Superior temporal gyrus (tissue), 1 donor: ENCODE data around the gene ADGRF5.

Experiments
- DNase-seq: peaks from one replicate; pipeline ENCODE4 v3.0.0-alpha.2; 2016; ENCODE audit errors: extremely low spot score

ADGRF5 gene, protein sequence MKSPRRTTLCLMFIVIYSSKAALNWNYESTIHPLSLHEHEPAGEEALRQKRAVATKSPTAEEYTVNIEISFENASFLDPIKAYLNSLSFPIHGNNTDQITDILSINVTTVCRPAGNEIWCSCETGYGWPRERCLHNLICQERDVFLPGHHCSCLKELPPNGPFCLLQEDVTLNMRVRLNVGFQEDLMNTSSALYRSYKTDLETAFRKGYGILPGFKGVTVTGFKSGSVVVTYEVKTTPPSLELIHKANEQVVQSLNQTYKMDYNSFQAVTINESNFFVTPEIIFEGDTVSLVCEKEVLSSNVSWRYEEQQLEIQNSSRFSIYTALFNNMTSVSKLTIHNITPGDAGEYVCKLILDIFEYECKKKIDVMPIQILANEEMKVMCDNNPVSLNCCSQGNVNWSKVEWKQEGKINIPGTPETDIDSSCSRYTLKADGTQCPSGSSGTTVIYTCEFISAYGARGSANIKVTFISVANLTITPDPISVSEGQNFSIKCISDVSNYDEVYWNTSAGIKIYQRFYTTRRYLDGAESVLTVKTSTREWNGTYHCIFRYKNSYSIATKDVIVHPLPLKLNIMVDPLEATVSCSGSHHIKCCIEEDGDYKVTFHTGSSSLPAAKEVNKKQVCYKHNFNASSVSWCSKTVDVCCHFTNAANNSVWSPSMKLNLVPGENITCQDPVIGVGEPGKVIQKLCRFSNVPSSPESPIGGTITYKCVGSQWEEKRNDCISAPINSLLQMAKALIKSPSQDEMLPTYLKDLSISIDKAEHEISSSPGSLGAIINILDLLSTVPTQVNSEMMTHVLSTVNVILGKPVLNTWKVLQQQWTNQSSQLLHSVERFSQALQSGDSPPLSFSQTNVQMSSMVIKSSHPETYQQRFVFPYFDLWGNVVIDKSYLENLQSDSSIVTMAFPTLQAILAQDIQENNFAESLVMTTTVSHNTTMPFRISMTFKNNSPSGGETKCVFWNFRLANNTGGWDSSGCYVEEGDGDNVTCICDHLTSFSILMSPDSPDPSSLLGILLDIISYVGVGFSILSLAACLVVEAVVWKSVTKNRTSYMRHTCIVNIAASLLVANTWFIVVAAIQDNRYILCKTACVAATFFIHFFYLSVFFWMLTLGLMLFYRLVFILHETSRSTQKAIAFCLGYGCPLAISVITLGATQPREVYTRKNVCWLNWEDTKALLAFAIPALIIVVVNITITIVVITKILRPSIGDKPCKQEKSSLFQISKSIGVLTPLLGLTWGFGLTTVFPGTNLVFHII (N-terminal part only)

DNA sequence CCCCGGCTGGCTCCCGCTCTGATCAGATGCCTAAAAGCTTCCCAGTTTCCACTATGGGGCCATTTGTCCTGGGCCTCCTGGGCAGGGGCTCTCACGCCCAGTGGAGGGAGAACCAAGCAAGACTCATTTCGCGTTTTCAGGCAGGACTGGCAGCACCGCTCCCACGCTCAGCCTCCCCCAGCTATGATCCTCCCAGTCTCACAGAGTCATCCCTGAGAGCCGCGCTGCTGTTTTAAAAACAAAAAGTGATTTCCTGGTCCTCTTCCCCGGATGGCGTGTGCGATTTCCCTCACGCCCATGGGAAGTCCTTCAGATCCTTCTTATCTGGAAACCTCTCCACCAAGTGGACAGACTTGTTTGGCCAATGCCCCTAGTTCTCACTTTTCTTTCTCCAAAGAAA, at the start of gene ADGRF5:
ADGRF5 (minus strand) TSS at position 208 of the 400 bp plus-strand sequence. CDS start 15,176 bp downstream, outside the sequence.
- no peak for DNase-seq

DNA sequence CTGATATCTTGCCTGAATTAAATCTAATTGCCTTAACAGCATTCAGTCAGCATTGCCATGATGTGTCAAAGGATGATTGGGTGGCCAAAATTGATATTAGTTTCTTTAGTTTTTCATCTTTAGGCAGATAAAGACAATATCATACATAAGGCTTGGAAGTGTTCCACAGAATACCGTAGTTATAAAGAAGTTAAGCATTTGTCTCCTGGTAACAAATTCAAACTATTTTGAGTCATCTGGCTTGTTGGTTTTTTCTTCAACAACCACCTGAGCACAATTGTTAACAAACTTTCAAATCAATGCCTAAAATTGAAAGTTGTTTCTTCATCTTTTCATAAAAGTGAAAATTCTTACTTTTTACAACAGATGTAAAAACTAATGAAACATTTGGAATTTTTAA, 47.5 kb upstream of the ADGRF5 start:
- DNase-seq, result no peak

DNA sequence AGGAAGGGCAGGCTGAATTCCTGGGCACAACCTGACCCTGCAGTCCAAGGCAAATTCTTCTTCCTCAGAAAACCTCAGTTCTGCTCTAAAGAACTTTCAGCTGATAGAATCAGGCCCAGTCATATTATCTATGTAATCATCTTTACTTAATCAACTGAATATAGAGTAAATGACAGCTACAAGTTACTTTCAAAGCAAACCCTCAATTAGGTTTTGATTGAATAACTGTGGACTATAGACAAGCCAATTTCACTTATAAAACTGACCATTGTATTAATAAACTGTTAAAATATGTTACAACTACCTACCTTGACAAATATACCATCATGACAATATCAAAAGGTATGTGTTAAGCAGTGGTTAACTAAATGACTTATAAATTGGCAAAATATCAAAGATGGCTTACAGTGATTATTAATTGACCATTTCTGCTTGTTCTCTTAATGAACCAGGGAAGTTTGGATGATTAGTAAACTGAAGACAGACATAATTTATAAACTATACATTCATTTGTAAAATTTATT, 46.1 kb upstream of the ADGRF5 start:
- no peak for DNase-seq

DNA sequence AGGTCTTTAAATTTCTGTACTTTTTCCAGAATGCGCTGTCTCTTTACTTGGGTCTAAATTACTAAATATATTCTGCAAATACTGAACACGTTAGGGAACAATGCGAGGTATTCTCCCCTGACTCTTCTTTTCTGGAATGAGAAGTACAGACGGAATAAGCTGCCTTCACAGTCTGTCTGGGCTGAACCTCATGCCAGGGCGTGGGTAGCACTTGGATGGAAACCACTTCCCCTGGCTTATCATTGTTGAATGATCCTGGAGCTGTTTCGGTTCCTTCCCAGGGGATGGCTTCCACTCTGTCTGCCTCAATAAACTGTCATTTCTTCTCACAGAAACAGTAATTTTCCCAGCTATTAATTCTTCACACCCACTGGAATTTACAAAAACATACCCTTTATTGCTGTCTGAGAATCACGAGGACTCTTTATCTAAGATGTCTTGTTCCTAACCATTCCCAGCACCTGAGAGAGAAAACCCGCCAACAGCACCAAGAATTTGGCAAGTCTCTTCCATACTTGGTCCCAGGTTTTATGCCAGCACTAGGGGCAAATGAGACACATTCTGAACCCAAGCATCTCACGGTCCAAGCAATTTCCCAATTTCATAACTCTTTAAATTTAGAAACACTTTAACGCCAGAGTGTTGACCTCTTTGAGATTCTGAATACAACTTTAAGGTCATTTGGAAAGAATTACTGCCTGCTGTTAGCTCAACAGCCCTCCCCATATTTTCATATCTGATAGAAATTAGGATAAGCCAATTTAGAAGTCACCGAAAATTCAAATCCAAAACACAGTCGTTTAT, 43.2 kb upstream of the ADGRF5 start:
- DNase-seq, result no peak

DNA sequence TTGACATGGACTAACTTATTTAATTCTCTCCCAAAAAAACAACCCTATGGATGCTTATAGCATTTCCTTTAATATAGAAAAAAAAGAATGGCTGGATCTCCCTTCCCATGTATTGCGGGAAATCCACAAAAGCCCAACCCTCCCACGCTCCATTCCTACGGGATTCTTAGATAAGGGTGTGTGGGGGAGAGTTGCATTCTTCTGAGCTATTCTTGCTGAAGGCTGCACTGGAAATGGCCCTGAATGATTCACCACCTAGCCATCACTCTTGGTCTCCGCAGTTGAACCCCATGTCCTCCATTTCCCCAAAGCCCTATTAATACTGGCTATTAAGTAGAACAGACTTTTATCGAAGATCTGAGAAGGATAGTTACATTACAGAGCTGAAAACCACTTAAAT, 41.9 kb upstream of the ADGRF5 start:
- DNase-seq, result no peak

DNA sequence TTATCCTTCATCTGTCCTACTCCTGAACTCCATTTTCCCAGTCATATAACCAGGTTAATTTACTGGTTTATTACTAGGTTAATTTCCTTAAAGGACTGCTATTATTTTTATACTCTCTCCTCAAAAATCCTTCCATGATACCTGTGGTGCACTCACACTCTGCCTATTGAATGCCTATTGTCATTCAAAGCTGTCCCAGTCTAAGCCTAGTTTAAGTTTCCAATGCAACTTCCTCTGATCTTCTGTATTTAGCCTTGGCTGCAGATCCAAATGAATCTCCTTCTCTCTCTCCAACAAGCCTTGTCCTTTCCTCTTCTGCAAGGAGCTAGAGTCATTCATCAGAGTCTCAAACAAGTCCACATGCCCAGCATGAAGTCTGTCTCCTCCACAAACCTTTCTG, 41.3 kb upstream of the ADGRF5 start:
- no peak for DNase-seq

DNA sequence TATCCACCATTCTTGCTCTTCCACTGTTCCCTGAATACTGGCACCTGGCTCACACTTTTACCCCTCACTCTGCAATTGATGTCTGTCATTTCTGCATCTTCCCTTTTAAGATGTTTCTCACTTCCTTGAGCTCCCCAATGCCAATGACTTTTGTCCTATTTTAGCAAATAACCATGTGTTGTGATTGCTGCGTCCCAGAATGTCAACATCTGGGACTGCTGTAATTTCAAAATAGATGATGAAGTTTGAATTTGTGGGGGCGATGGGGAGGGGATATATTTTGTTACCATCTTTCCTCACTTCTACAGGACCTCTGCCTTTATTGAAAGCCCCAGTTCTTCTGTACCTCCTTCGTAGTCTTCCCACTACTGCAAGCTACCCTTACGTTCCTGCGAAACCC, 40.0 kb upstream of the ADGRF5 start:
- DNase-seq, result no peak

DNA sequence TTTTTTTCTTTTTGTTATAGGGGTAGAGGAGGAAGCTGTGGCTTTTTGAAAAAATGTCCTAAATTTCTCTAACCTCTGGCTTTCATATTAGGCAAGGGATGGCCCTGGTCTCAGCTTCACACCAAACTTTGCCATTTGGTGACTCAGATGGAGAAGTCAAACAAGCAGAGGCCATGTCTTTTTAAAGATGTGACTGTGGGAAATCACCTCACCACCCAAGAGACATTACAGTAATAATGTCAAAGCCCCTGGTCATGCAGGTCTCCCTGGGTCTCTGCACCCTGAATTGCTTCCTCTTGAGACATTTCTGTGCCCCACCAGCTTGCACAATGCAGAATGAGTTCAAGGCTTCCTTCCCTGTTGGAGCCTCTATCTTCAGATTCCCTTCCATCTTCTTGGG, 39.5 kb upstream of the ADGRF5 start:
- no peak for DNase-seq

DNA sequence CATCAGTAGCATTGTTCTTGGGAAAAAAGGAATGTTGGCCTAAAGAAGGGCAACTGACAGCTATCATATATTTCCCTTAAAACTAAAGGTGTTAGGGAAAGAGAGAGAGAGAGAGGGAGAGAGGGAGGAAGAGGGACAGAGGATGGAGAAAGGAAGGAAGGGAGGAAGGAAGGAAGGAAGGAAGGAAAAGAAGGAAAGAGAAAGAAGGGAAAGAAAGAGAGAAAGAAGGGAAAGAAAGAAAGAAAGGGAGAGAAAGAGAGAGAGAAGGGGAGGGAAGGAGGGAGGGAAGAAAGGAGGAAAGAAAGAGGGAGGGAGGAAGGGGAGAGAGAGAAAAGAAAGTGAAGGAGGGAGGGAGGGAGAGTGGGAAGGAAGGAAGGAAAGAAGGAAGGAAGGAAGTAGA, 37.7 kb upstream of the ADGRF5 start:
- no peak for DNase-seq

DNA sequence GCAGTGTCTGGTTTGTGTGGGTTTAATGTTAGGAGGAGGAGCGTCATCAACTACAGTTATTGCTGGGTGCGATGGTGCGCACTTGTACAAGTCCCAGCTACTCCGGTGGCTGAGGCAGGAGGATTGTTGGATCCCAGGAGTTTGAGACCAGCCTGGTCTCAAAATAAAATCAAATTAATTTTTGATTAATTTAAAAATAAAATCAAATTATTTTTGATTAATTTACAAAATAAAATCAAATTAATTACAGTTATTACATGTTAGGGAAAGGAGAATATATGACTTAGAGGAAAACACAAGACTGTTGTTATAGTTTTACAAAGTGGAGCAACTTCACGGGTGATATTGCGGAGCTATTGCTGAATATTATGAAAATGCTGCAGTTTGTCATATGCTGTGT, 34.7 kb upstream of the ADGRF5 start:
- DNase-seq, result no peak

DNA sequence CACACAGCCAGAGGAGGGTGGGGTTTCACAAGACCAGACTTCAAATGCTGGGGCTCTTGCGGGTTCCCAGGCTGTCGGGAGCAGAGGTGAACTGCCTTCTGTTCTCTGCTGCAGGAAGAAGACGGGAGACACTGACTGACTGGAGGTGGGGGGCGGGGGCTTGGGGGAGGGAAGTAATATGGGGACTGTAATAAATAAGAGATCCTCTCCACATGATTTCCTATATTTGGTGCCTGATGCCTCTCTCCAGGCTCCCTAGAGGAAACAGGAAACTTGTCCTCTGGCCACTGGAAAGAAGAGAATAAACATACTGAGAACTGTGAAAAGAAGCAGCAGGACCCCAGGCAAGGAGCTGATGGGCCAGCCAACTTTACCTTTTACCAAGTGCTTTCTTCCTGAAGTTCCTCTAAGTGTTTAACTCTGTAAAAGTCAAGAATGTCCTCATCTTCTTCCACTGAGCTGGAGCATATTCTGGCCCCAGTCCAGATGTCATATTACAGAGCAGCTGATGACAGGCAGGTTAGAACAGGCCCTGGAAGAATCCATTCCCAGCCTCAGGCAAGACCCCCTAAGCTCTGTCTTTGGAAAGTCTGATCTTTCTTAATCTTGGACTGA, 33.2 kb upstream of the ADGRF5 start:
- DNase-seq, result no peak

DNA sequence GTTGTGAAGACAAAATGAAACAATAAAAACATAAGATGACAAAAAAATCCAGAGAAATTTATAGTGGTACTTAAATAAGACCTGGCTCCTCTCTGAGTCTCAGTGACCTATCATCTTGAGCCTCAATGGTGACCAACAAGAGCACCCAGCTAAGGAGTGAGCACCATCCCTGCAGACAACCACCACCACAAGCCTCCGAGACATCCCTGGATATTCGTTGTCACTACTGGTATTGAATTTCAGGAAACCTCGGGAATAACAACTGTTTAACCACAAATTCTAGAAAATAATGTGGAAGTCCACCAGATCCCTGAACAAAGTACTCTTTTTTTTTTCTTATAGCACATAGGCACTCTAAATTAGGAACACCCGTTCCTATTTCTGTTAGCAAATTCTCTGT, 32.2 kb upstream of the ADGRF5 start:
- DNase-seq, result no peak

DNA sequence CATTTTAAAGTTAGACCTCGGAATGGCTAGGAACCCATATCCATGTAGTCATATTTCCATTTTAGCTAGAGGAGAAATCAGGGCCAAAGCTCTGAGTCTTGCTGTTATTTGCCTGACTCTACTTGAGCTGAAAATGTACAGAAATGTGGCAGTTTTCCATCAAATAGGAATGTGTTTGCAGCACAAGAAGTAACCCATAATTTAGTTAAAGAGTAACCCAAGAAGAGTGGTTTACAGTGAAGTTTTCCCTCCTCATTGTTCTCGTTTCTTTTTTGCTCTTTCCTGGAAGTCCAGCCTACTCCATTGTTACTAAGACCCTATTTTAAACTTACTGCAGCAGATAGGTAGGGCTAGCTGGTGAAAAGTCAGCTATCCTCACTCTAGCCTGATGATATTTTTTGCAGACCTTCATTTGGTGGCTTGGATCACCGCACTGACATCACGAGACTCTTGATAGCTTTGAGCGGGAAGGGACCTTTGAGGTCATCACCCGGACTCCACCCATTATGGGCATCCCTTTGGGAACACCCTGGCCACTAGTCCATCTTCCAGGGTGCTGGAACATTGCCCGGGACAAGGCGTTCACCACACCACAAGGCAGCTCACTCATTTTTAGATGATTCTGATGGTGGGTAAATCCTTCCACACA, 28.0 kb upstream of the ADGRF5 start:
- no peak for DNase-seq

DNA sequence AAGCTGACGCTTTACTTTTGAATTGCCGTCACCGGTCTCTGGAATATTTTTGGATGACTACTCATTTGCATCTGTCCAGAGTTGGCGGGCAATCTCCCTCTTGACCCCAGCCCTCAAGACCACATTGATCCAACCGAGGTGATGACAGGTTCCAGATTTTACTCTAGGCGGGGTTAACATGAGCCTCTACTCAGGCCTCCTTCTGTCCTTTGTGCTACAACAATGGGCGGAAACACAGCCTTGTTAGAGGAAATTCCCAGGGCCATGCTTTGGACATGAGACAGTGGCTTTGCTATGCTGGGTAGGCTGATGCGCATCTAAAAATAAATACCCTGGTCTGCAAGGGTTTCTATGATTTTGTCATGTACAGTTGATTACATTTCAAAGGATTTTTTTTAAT, 27.0 kb upstream of the ADGRF5 start:
- no peak for DNase-seq

DNA sequence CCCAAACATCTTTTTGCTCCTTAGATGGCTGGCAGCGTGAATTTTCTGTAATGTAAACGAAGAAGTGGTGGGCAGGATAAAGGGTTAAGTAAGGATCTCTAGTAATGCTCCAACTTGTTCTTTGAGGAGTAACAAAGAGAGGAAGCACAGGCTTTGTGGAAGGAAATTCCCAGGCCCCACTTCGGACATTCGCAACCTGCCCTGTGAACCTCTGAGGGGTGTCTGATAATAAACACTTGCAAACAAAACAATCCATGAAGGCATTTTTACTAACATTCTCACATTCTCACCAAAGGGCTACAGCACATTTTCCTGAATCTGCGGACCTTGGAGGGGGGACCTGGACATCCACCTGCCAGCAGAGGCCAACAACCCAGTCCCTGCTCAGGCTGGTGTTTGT, 25.8 kb upstream of the ADGRF5 start:
- DNase-seq, result no peak

DNA sequence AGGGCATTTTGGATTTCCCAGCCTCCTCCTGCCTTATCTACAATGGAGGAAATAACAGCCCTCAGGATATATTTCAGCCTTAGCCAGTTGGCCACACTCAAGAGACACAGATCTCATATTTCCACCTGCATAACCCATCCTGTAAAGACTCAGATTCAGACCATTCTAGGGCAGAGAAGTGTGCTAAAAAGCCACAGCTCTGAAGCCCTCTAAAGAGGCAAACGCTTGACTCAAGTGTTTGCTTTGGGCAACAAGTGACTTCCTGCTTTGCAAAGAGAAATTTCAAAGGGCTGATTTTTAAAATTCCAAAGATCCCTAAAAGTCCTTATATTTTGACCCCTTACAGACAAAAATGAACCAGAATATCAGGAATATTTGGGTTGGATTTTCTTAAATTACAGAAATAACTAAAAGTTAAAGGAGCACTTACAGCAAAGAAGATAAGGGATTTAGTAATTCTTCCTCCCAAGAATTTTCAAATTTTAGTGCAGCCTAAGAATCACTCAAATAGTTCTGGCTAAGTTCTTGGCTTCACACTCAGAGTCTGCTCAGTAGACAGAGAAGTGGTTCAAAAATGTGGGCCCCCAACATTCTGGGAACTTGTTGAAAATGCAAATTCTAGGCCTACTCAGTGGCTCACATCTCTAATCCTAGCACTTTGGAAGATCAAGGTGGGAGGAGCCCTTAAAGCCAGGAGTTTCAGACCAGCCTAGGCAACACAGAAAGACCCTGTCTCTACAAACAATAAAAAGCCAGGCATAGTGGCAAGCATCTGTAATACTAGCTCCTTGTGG, 18.9 kb upstream of the ADGRF5 start:
- DNase-seq, result no peak

DNA sequence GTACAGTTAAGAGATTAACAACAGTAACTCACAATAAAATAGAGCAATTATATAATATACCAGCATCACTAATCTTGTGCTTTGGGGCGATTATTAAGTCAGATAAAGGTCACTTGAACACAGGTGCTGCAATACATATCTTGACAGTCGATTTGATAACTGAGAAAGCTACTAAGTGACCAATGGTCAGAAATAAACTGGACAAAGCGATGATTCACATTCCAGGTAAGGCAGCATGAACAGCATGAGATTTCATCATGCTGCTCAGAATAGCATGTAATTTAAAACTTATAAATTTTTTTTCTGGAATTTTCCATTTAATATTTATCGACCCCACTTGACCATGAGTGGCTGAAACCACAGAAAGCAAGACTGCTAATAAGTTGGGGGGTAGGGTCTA, 15.9 kb upstream of the ADGRF5 start:
- DNase-seq, result no peak

DNA sequence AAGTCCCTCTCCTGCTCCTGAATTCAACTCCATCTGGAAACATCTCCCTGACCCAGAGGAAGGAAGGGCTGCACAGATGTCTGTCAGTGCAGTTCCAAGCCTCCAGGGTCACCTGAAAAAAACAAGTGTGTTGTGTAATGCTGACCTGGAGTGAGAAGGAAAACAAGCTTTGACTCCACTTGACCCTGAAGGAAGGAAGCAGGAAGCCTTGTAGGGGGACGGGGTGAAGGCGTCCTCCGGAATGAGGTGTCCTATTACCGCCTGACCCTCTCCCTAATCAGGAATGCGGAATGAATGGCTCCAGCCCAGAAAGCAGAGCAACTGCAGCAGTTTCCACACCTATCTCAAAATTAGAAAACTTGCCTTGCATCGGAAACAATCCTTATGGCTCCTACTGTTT, 13.9 kb upstream of the ADGRF5 start:
- no peak for DNase-seq

DNA sequence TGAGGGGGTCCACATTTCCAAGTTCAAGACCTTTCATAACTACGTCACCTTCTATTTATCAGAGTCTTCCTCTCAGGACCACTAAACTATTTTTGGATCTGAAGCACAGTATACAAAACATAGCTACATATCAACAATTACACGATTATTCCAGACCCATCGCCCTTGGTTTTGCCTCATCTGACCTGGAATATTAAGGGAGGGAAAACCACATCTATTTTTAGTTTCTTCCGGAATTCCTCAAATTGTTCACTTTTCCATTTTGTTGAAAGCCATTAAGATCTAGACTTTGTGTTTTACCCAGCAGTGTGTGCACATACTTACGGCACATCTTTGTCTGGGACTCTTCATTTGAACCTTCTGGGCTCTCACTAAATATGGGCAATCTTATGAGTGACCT, 12.0 kb upstream of the ADGRF5 start:
- no peak for DNase-seq
